ENCODE results near the gene NRXN2.

The NRXN2 gene

GRCh38 chr11:64679846-64680245, 43.2 kb downstream of the NRXN2 start:
- ChIA-PET POLR2A (no interaction called here), CTCF (interaction anchor here (0.6 to 1.3 kb wide), 3 partner anchors 9 to 44 kb away, joined by 3 to 4 read pairs (median 3); no protein-coding TSS in a partner anchor)
- Histone ChIP-seq H3K36me3 (ENCODE audit: control insufficient read depth in 4 of 4, insufficient read depth in 4 of 4, low read length in 3 of 4) (no peaks in the 10 kb centered on the region), H3K27me3 (replicated peaks in 2 of 5; ENCODE audit: control insufficient read depth in 4 of 5, insufficient read depth in 5 of 5, low read length in 4 of 5) (peaks cover 0 to 1% (median 0%) of the 10 kb centered on the region in 5 experiments), H3K27ac (ENCODE audit: insufficient read depth in 1 of 2, low read depth in 1 of 2, low read length in 2 of 2, poor library complexity in 1 of 2, severe bottlenecking in 2 of 2) (no peak overlapping the region), H3K4me1 (ENCODE audit: control extremely low read depth in 1 of 4, control insufficient read depth in 4 of 4, insufficient read depth in 4 of 4, low read length in 3 of 4) (peaks cover 0 to 21% (median 13%) of the 10 kb centered on the region in 4 experiments), H3K9me3 (ENCODE audit: control extremely low read depth in 1 of 5, control insufficient read depth in 4 of 5, insufficient read depth in 2 of 5, low read depth in 1 of 5, low read length in 4 of 5) (no peaks in the 10 kb centered on the region), H3K4me3 (ENCODE audit: control insufficient read depth in 1 of 7, extremely low read depth in 1 of 7, insufficient read depth in 4 of 7, low read depth in 2 of 7, low read length in 6 of 7) (no peak overlapping the region)
- WGBS (ENCODE audit: insufficient coverage), result no CpG with 5 or more reads among the region's 2 CpGs
- DNase-seq, result no peak

- Histone ChIP-seq H3K4me1 (ENCODE audit: control extremely low read depth in 1 of 4, control insufficient read depth in 4 of 4, insufficient read depth in 4 of 4, low read length in 3 of 4) (peaks cover 0 to 24% (median 14%) of the 10 kb centered on the region in 4 experiments), H3K27me3 (replicated peaks in 2 of 5; ENCODE audit: control insufficient read depth in 4 of 5, insufficient read depth in 5 of 5, low read length in 4 of 5) (peaks cover 0 to 4% (median 0%) of the 10 kb centered on the region in 5 experiments), H3K36me3 (ENCODE audit: control insufficient read depth in 4 of 4, insufficient read depth in 4 of 4, low read length in 3 of 4) (no peaks in the 10 kb centered on the region), H3K4me3 (ENCODE audit: control insufficient read depth in 1 of 7, extremely low read depth in 1 of 7, insufficient read depth in 4 of 7, low read depth in 2 of 7, low read length in 6 of 7) (no peak overlapping the region), H3K27ac (ENCODE audit: insufficient read depth in 1 of 2, low read depth in 1 of 2, low read length in 2 of 2, poor library complexity in 1 of 2, severe bottlenecking in 2 of 2) (no peak overlapping the region), H3K9me3 (ENCODE audit: control extremely low read depth in 1 of 5, control insufficient read depth in 4 of 5, insufficient read depth in 2 of 5, low read depth in 1 of 5, low read length in 4 of 5) (no peaks in the 10 kb centered on the region)
- no peak for DNase-seq
- WGBS (ENCODE audit: insufficient coverage), result 94% methylated on average over 3 of the region's 6 CpGs
- CTCF ChIA-PET, result interaction anchor here (1.0 to 2.4 kb wide), 7 partner anchors 10 to 66 kb away, joined by 3 to 10 read pairs (median 3); no protein-coding TSS in a partner anchor
- POLR2A ChIA-PET, result no interaction called here
These were observed 45.5 kb downstream of the NRXN2 start for GRCh38 chr11:64677441-64678023.

DNA sequence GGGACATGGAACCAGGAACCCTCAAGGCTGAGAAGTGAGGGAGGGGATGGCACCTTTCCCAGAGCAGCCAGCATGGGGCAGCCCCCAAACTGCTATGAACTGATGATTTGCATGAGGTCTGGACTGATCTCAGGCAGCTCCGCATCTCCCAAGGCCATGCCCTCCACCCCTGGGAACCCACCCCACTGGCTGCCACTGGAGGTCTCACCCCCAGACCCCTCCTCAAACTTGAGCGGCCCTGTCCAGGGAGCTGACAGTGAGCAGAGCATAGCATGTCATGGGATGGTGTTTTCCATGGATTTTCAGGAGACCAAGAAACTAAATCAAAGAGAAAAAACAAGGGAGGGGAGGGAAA, 46.8 kb downstream of the NRXN2 start:
- H3K27ac ChIP-seq (ENCODE audit: insufficient read depth in 1 of 2, low read depth in 1 of 2, low read length in 2 of 2, poor library complexity in 1 of 2, severe bottlenecking in 2 of 2), result no peak overlapping the region
- H3K27me3 ChIP-seq (replicated peaks in 2 of 5; ENCODE audit: control insufficient read depth in 4 of 5, insufficient read depth in 5 of 5, low read length in 4 of 5), result peaks cover 0 to 4% (median 0%) of the 10 kb centered on the region in 5 experiments
- H3K4me3 ChIP-seq (ENCODE audit: control insufficient read depth in 1 of 7, extremely low read depth in 1 of 7, insufficient read depth in 4 of 7, low read depth in 2 of 7, low read length in 6 of 7), result no peak overlapping the region
- no peak for DNase-seq
- no peaks in the 10 kb centered on the region for H3K36me3 ChIP-seq (ENCODE audit: control insufficient read depth in 4 of 4, insufficient read depth in 4 of 4, low read length in 3 of 4)
- ChIA-PET CTCF (interaction anchor here (1.1 to 3.6 kb wide), 6 partner anchors 10 to 28 kb away, joined by 3 to 28 read pairs (median 12); no protein-coding TSS in a partner anchor), POLR2A (no interaction called here)
- WGBS (ENCODE audit: insufficient coverage), result 86% methylated on average over 1 of the region's 2 CpGs
- peaks cover 0 to 24% (median 16%) of the 10 kb centered on the region in 4 experiments for H3K4me1 ChIP-seq (ENCODE audit: control extremely low read depth in 1 of 4, control insufficient read depth in 4 of 4, insufficient read depth in 4 of 4, low read length in 3 of 4)
- H3K9me3 ChIP-seq (ENCODE audit: control extremely low read depth in 1 of 5, control insufficient read depth in 4 of 5, insufficient read depth in 2 of 5, low read depth in 1 of 5, low read length in 4 of 5), result no peaks in the 10 kb centered on the region

DNA sequence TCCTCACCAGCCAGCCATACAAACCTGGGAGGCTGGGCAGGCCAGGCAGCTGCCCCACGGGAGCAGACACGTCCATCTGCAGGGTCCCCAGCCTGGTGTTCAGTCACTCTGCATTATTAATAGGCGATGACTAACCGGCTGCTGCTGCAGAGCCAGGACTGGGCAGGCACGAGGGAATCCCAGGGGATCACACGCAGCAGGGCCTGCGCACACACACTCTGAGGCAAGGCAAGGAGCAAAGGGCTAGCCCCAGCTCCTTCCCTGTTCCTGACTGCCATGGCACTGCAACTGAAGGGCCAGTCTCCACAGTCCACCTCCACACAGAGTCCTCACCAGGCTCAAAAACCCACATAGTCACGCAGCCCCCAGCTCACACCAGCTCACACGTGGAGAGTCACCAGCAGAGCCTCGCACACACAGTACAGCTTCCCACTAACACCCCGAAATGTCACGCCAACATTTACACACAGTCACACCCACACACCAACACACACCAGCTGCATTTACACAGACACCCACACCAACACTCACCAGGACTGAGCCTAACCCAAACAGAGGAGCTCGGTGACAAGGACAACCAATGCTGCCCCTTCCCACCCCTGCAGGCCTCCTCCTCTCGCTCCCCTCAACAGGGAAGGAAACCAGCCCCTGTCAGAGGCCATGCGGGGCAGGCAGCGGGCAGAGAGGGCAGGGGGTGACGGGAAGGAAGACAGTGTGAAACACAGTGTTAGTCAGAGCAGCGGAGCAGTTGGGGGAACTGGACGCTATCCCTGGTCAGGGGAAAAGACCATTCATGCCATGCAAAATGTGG, 47.3 kb downstream of the NRXN2 start:
- DNase-seq, result peak in 2 of 3 donors; percentile 58 to 66
- POLR2A ChIA-PET, result no interaction called here

DNA sequence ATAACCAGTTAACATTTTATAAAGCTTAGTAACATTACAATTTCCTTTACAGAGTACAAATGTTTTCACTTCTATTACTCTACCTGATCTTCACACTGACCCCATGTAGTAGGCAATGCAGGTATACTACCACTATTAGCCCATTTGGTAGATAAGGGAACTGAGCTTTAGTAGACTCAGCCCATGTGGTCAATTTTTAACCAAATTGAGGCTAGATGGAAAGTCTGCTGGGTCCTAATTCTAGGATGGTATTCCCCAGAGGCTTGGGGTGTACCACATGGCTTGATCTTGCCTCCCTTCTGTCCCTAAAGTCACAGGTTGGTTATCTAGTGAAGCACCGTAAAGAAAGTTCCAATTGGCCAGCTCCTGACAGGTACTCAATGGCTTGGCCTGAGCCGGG, 48.2 kb downstream of the NRXN2 start:
- H3K27ac ChIP-seq (ENCODE audit: insufficient read depth in 1 of 2, low read depth in 1 of 2, low read length in 2 of 2, poor library complexity in 1 of 2, severe bottlenecking in 2 of 2), result no peak overlapping the region
- peaks cover 0 to 4% (median 0%) of the 10 kb centered on the region in 5 experiments for H3K27me3 ChIP-seq (replicated peaks in 2 of 5; ENCODE audit: control insufficient read depth in 4 of 5, insufficient read depth in 5 of 5, low read length in 4 of 5)
- DNase-seq, result no peak
- WGBS (ENCODE audit: insufficient coverage), result 88% methylated on average over 2 of the region's 2 CpGs
- peaks cover 0 to 29% (median 17%) of the 10 kb centered on the region in 4 experiments for H3K4me1 ChIP-seq (ENCODE audit: control extremely low read depth in 1 of 4, control insufficient read depth in 4 of 4, insufficient read depth in 4 of 4, low read length in 3 of 4)
- CTCF ChIA-PET, result interaction anchor here (1.0 to 3.6 kb wide), 10 partner anchors 9 to 226 kb away, joined by 3 to 28 read pairs (median 5); no protein-coding TSS in a partner anchor
- H3K4me3 ChIP-seq (ENCODE audit: control insufficient read depth in 1 of 7, extremely low read depth in 1 of 7, insufficient read depth in 4 of 7, low read depth in 2 of 7, low read length in 6 of 7), result no peak overlapping the region
- H3K36me3 ChIP-seq (ENCODE audit: control insufficient read depth in 4 of 4, insufficient read depth in 4 of 4, low read length in 3 of 4), result no peaks in the 10 kb centered on the region
- H3K9me3 ChIP-seq (ENCODE audit: control extremely low read depth in 1 of 5, control insufficient read depth in 4 of 5, insufficient read depth in 2 of 5, low read depth in 1 of 5, low read length in 4 of 5), result no peaks in the 10 kb centered on the region
- POLR2A ChIA-PET, result interaction anchor here (0.8 kb wide), 1 partner anchor 10 kb away, joined by 3 read pairs; no protein-coding TSS in a partner anchor

More for the DNA sequence above, 47.3 kb downstream of the NRXN2 start:
- Histone ChIP-seq H3K4me3 (ENCODE audit: control insufficient read depth in 1 of 7, extremely low read depth in 1 of 7, insufficient read depth in 4 of 7, low read depth in 2 of 7, low read length in 6 of 7) (no peak overlapping the region), H3K9me3 (ENCODE audit: control extremely low read depth in 1 of 5, control insufficient read depth in 4 of 5, insufficient read depth in 2 of 5, low read depth in 1 of 5, low read length in 4 of 5) (no peaks in the 10 kb centered on the region), H3K27me3 (replicated peaks in 2 of 5; ENCODE audit: control insufficient read depth in 4 of 5, insufficient read depth in 5 of 5, low read length in 4 of 5) (peaks cover 0 to 4% (median 0%) of the 10 kb centered on the region in 5 experiments), H3K4me1 (ENCODE audit: control extremely low read depth in 1 of 4, control insufficient read depth in 4 of 4, insufficient read depth in 4 of 4, low read length in 3 of 4) (peaks cover 0 to 27% (median 16%) of the 10 kb centered on the region in 4 experiments), H3K27ac (ENCODE audit: insufficient read depth in 1 of 2, low read depth in 1 of 2, low read length in 2 of 2, poor library complexity in 1 of 2, severe bottlenecking in 2 of 2) (no peak overlapping the region), H3K36me3 (ENCODE audit: control insufficient read depth in 4 of 4, insufficient read depth in 4 of 4, low read length in 3 of 4) (no peaks in the 10 kb centered on the region)
- 65% methylated on average over 16 of the region's 19 CpGs for WGBS (ENCODE audit: insufficient coverage)
- CTCF ChIA-PET, result interaction anchor here (1.0 to 3.6 kb wide), 7 partner anchors 10 to 28 kb away, joined by 3 to 28 read pairs (median 10); no protein-coding TSS in a partner anchor

- Histone ChIP-seq H3K4me3 (ENCODE audit: control insufficient read depth in 1 of 7, extremely low read depth in 1 of 7, insufficient read depth in 4 of 7, low read depth in 2 of 7, low read length in 6 of 7) (no peak overlapping the region), H3K27me3 (replicated peaks in 2 of 5; ENCODE audit: control insufficient read depth in 4 of 5, insufficient read depth in 5 of 5, low read length in 4 of 5) (peaks cover 0 to 4% (median 0%) of the 10 kb centered on the region in 5 experiments), H3K4me1 (ENCODE audit: control extremely low read depth in 1 of 4, control insufficient read depth in 4 of 4, insufficient read depth in 4 of 4, low read length in 3 of 4) (peaks cover 0 to 38% (median 25%) of the 10 kb centered on the region in 4 experiments), H3K36me3 (ENCODE audit: control insufficient read depth in 4 of 4, insufficient read depth in 4 of 4, low read length in 3 of 4) (no peaks in the 10 kb centered on the region), H3K9me3 (ENCODE audit: control extremely low read depth in 1 of 5, control insufficient read depth in 4 of 5, insufficient read depth in 2 of 5, low read depth in 1 of 5, low read length in 4 of 5) (no peaks in the 10 kb centered on the region), H3K27ac (ENCODE audit: insufficient read depth in 1 of 2, low read depth in 1 of 2, low read length in 2 of 2, poor library complexity in 1 of 2, severe bottlenecking in 2 of 2) (no peak overlapping the region)
- ChIA-PET CTCF (interaction anchor here (0.9 to 3.6 kb wide), 4 partner anchors 12 to 31 kb away, joined by 3 to 28 read pairs (median 8); no protein-coding TSS in a partner anchor), POLR2A (no interaction called here)
- no peak for DNase-seq
- no CpG with 5 or more reads among the region's 1 CpG for WGBS (ENCODE audit: insufficient coverage)
These were observed 49.7 kb downstream of the NRXN2 start for GRCh38 chr11:64673279-64673678.
